Keratinocyte (primary cell): ENCODE data around the gene TCEANC2.

Experiments
- CTCF ChIP-seq, 3 experiments: IDR thresholded peaks in 1 of 3; conservative IDR thresholded peaks in 1 of 3; optimal IDR thresholded peaks in 1 of 3; 2 replicates in 2 of 3; 3 replicates in 1 of 3; pipeline versions ENCODE3 to v1.5.1; 2011; ENCODE audit warnings: low read length in 3 of 3, mild to moderate bottlenecking in 3 of 3, moderate library complexity in 2 of 3, control low read depth in 1 of 3, inconsistent platforms in 1 of 3; ENCODE audit not compliant: insufficient read depth in 2 of 3; ENCODE audit errors: extremely low read depth in 1 of 3
- EZH2 ChIP-seq: IDR thresholded peaks from one replicate; pipeline ENCODE4 v1.6.1; 2012; ENCODE audit warnings: inconsistent platforms, mild to moderate bottlenecking, low read length, moderate library complexity

GRCh38 chr1:54118704-54119103, 65.3 kb downstream of the TCEANC2 start:
- no peak for TF ChIP-seq CTCF (optimal IDR thresholded peaks at IDR 0.05 in 1 of 3, IDR thresholded peaks at IDR 0.05 in 1 of 3, conservative IDR thresholded peaks at IDR 0.05 in 1 of 3; ENCODE audit: extremely low read depth in 1 of 3, insufficient read depth in 2 of 3, low read length in 3 of 3)
- no peak for TF ChIP-seq EZH2
